HEK293 (cell line): Measurements from ENCODE around the gene CCDC57.

Experiments used
- CTCF ChIA-PET: fragments of 350-600 bp; formaldehyde crosslinking; extraction: SDS; loops from one replicate; lab custom pipeline; 2021; ENCODE audit warnings: antibody characterized with exemption; lab: Yijun Ruan, JAX
- POLR2A ChIA-PET: fragments of 300-600 bp; formaldehyde crosslinking; extraction: SDS; loops from one replicate; lab custom pipeline; 2020; ENCODE audit warnings: antibody characterized with exemption, inconsistent platforms; lab: Yijun Ruan, JAX
- H3K27ac ChIP-seq: fragments of 200-500 bp; sonication (Bioruptor generic); 2 replicates; pipeline ENCODE4 v1.5.1; 2014; ENCODE audit warnings: low read depth, low read length, control low read depth, inconsistent platforms; ENCODE audit errors: extremely low read depth
- H3K36me3 ChIP-seq, 2 experiments: fragments of 200-500 bp in 1 of 2; sonication (Bioruptor generic) in 1 of 2; 1 replicate in 1 of 2; 2 replicates in 1 of 2; pipeline ENCODE4 v1.5.1; 2014 to 2017; ENCODE audit warnings: inconsistent platforms in 2 of 2, low read length in 2 of 2; ENCODE audit not compliant: control insufficient read depth in 2 of 2, insufficient read depth in 1 of 2
- H3K4me1 ChIP-seq: fragments of 200-500 bp; sonication (Bioruptor generic); 2 replicates; pipeline ENCODE4 v1.5.1; 2014; ENCODE audit warnings: mild to moderate bottlenecking, low read length, inconsistent platforms; ENCODE audit not compliant: control insufficient read depth, insufficient read depth
- H3K4me3 ChIP-seq: 2 replicates; pipeline ENCODE4 v1.5.1; 2011; ENCODE audit warnings: low read depth, mild to moderate bottlenecking, control low read depth, low read length, moderate library complexity
- H3K9me3 ChIP-seq: fragments of 200-500 bp; sonication (Bioruptor generic); 2 replicates; pipeline ENCODE4 v1.5.1; 2014; ENCODE audit warnings: low read depth, low read length, inconsistent platforms; ENCODE audit not compliant: control insufficient read depth, insufficient read depth
- MYNN ChIP-seq: fragments of 450-650 bp; formaldehyde crosslinking; IDR thresholded peaks from 2 replicates; pipeline ENCODE4 v1.5.1; 2016; ENCODE audit warnings: missing biosample characterization, missing genetic modification characterization, borderline replicate concordance
- OSR2 ChIP-seq: fragments of 450-650 bp; formaldehyde crosslinking; IDR thresholded peaks from 2 replicates; pipeline ENCODE4 v1.5.1; 2016; ENCODE audit warnings: missing biosample characterization, missing genetic modification characterization
- REPIN1 ChIP-seq: fragments of 450-650 bp; formaldehyde crosslinking; IDR thresholded peaks from 2 replicates; pipeline ENCODE4 v1.5.1; 2017; ENCODE audit warnings: missing biosample characterization, missing genetic modification characterization, low read depth
- ZNF16 ChIP-seq: fragments of 450-650 bp; formaldehyde crosslinking; IDR thresholded peaks from 2 replicates; pipeline ENCODE4 v1.5.1; 2016; ENCODE audit warnings: low read depth, missing biosample characterization, missing genetic modification characterization
- ZNF169 ChIP-seq: fragments of 450-650 bp; formaldehyde crosslinking; IDR thresholded peaks from 2 replicates; pipeline ENCODE4 v1.5.1; 2016; ENCODE audit warnings: missing biosample characterization, missing genetic modification characterization
- ZNF19 ChIP-seq: fragments of 450-650 bp; formaldehyde crosslinking; IDR thresholded peaks from 2 replicates; pipeline ENCODE4; 2016; ENCODE audit warnings: missing biosample characterization, missing genetic modification characterization, low read depth
- ZNF280C ChIP-seq: fragments of 450-650 bp; formaldehyde crosslinking; IDR thresholded peaks from 2 replicates; pipeline ENCODE4 v1.5.1; 2016; ENCODE audit warnings: missing biosample characterization, missing genetic modification characterization
- ZNF350 ChIP-seq: fragments of 450-650 bp; formaldehyde crosslinking; IDR thresholded peaks from 2 replicates; pipeline ENCODE4 v1.5.0; 2017; ENCODE audit warnings: missing biosample characterization, mild to moderate bottlenecking, missing genetic modification characterization
- ZNF37A ChIP-seq: fragments of 450-650 bp; IDR thresholded peaks from 2 replicates; pipeline ENCODE4 v1.5.1; 2018; ENCODE audit warnings: missing biosample characterization, missing genetic modification characterization
- ZNF513 ChIP-seq: fragments of 450-650 bp; IDR thresholded peaks from 2 replicates; pipeline ENCODE4 v1.5.1; 2018; ENCODE audit warnings: missing biosample characterization, missing genetic modification characterization
- ZNF514 ChIP-seq: fragments of 450-650 bp; formaldehyde crosslinking; IDR thresholded peaks from 2 replicates; pipeline ENCODE4 v1.5.1; 2016; ENCODE audit warnings: missing biosample characterization, missing genetic modification characterization
- ZNF571 ChIP-seq: fragments of 450-650 bp; formaldehyde crosslinking; IDR thresholded peaks from 2 replicates; pipeline ENCODE4 v1.5.0; 2017; ENCODE audit warnings: missing biosample characterization, missing genetic modification characterization
- ZNF600 ChIP-seq: fragments of 450-650 bp; formaldehyde crosslinking; IDR thresholded peaks from 2 replicates; pipeline ENCODE4 v1.5.1; 2016; ENCODE audit warnings: missing biosample characterization, missing genetic modification characterization
- ZNF658 ChIP-seq: fragments of 450-650 bp; formaldehyde crosslinking; IDR thresholded peaks from 2 replicates; pipeline ENCODE4; 2016; ENCODE audit warnings: missing biosample characterization, missing genetic modification characterization
- ZNF776 ChIP-seq: fragments of 450-650 bp; formaldehyde crosslinking; IDR thresholded peaks from 2 replicates; pipeline ENCODE4 v1.5.0; 2017; ENCODE audit warnings: missing biosample characterization, missing genetic modification characterization, borderline replicate concordance
- ZNF843 ChIP-seq: fragments of 450-650 bp; formaldehyde crosslinking; IDR thresholded peaks from 2 replicates; pipeline ENCODE4 v1.5.1; 2016; ENCODE audit warnings: missing biosample characterization, missing genetic modification characterization
- TF ChIP-seq, protein P1 (sequence below): fragments of 450-650 bp; IDR thresholded peaks from 2 replicates; pipeline ENCODE4 v1.5.1; 2018; ENCODE audit warnings: missing biosample characterization, mild to moderate bottlenecking, missing genetic modification characterization
- TF ChIP-seq, protein P2 (sequence below): fragments of 450-650 bp; formaldehyde crosslinking; IDR thresholded peaks from 2 replicates; pipeline ENCODE4 v1.5.1; 2016; ENCODE audit warnings: missing biosample characterization, missing genetic modification characterization

CCDC57 gene

GRCh38 chr17:82180776-82181528, 31.7 kb downstream of the CCDC57 start:
- peaks cover 28 to 76% of the 10 kb centered on the region in 2 experiments for H3K36me3 ChIP-seq
- no peak overlapping the region for H3K27ac ChIP-seq
- CTCF ChIA-PET: interaction anchor here (0.5 to 0.9 kb wide), 4 partner anchors 22 to 169 kb away, joined by 3 to 5 read pairs (median 3); no protein-coding TSS in a partner anchor

DNA sequence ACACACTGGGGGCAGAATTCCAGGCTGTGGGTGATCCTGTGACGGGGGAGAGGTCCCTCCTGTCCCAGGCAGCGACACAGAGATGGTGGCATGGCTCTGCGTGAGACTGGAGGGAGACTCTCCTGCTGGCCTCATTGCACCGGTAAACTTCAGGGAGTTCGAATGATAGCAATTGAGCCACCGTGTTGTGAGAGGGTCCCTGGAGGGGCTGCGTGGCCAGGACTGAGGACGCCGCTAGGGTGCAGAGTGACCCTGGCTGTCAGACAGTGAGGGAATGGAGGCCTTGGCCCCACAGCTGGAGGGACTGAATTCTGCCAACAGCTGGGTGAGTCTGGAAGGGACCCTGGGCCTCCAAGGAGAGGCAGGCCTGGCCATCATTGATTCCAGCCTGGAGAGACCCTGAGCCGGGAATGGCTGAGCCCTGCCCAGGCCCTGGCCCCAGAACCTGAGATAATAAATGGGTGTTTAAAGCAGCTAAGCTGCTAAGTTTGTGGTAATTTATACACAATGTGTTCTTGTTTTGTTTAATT, 32.6 kb downstream of the CCDC57 start:
- POLR2A ChIA-PET: no interaction called here
- no peak overlapping the region for H3K4me3 ChIP-seq
- peaks cover 19 to 80% of the 10 kb centered on the region in 2 experiments for H3K36me3 ChIP-seq
- CTCF ChIA-PET: no interaction called here
- no peak overlapping the region for H3K27ac ChIP-seq
- no peaks in the 10 kb centered on the region for H3K4me1 ChIP-seq
- no peaks in the 10 kb centered on the region for H3K9me3 ChIP-seq
- TF ChIP-seq ZNF776 (tag by site-specific recombination) (no peak), ZNF514 (tag by site-specific recombination) (no peak), ZNF658 (tag by site-specific recombination) (no peak), ZNF280C (tag by site-specific recombination) (no peak), ZNF843 (no peak), ZNF571 (tag by site-specific recombination) (no peak)
- TF ChIP-seq, protein P1, sequence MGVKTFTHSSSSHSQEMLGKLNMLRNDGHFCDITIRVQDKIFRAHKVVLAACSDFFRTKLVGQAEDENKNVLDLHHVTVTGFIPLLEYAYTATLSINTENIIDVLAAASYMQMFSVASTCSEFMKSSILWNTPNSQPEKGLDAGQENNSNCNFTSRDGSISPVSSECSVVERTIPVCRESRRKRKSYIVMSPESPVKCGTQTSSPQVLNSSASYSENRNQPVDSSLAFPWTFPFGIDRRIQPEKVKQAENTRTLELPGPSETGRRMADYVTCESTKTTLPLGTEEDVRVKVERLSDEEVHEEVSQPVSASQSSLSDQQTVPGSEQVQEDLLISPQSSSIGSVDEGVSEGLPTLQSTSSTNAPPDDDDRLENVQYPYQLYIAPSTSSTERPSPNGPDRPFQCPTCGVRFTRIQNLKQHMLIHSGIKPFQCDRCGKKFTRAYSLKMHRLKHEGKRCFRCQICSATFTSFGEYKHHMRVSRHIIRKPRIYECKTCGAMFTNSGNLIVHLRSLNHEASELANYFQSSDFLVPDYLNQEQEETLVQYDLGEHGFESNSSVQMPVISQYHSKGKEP (tag by site-specific recombination): no peak

More at GRCh38 chr17:82180776-82181528, 31.7 kb downstream of the CCDC57 start:
- no peak overlapping the region for H3K4me3 ChIP-seq
- H3K4me1 ChIP-seq: no peaks in the 10 kb centered on the region
- no peaks in the 10 kb centered on the region for H3K9me3 ChIP-seq
- POLR2A ChIA-PET: no interaction called here
- no peak for TF ChIP-seq ZNF19 (tag by site-specific recombination)
- no peak for TF ChIP-seq ZNF600 (tag by site-specific recombination)
- no peak for TF ChIP-seq ZNF571 (tag by site-specific recombination)
- TF ChIP-seq ZNF169 (tag by site-specific recombination): no peak
- no peak for TF ChIP-seq REPIN1 (tag by site-specific recombination)
- TF ChIP-seq, protein P2, sequence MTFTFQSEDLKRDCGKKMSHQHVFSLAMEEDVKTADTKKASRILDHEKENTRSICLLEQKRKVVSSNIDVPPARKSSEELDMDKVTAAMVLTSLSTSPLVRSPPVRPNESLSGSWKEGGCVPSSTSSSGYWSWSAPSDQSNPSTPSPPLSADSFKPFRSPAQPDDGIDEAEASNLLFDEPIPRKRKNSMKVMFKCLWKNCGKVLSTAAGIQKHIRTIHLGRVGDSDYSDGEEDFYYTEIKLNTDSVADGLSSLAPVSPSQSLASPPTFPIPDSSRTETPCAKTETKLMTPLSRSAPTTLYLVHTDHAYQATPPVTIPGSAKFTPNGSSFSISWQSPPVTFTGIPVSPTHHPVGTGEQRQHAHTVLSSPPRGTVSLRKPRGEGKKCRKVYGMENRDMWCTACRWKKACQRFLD (tag by site-specific recombination): no peak
- TF ChIP-seq OSR2 (tag by site-specific recombination): no peak
- no peak for TF ChIP-seq MYNN
- TF ChIP-seq ZNF513: no peak
- no peak for TF ChIP-seq ZNF16 (tag by site-specific recombination)
- TF ChIP-seq ZNF37A (tag by site-specific recombination): no peak
- TF ChIP-seq ZNF350 (tag by site-specific recombination): no peak
- TF ChIP-seq ZNF776 (tag by site-specific recombination): no peak
